Mesendoderm (in vitro differentiated cells): ENCODE measurements around the gene RPL7L1.

Experiments
- DNase-seq: peaks from one replicate; pipeline ENCODE4 v3.0.0; 2013
- H2AK5ac ChIP-seq: 2 replicates; pipeline ENCODE4 v1.6.1; 2013; ENCODE audit warnings: low read length, inconsistent platforms
- H2BK120ac ChIP-seq: 2 replicates; pipeline ENCODE4 v1.6.1; 2013; ENCODE audit warnings: low read depth, mild to moderate bottlenecking, low read length, moderate library complexity, mixed read lengths
- H2BK15ac ChIP-seq: replicated peaks from 2 replicates; pipeline ENCODE4 v1.6.1; 2013; ENCODE audit warnings: low read depth, mild to moderate bottlenecking, moderate library complexity
- H2BK5ac ChIP-seq: 2 replicates; pipeline ENCODE4 v1.6.1; 2013; ENCODE audit warnings: low read length, inconsistent platforms
- H3K18ac ChIP-seq: 2 replicates; pipeline ENCODE4 v1.6.1; 2013; ENCODE audit warnings: mild to moderate bottlenecking, low read length, mixed read lengths
- H3K23ac ChIP-seq: one replicate; pipeline ENCODE4 v1.6.1; 2013; ENCODE audit warnings: low read length
- H3K27ac ChIP-seq: 2 replicates; pipeline ENCODE4 v1.5.1; 2013; ENCODE audit warnings: low read depth, mild to moderate bottlenecking, inconsistent platforms, low read length, moderate library complexity
- H3K27me3 ChIP-seq: 2 replicates; pipeline ENCODE4 v1.6.1; 2013; ENCODE audit warnings: low read length, control low read depth, mild to moderate bottlenecking, inconsistent platforms; ENCODE audit not compliant: insufficient read depth, poor library complexity
- H3K36me3 ChIP-seq: 2 replicates; pipeline ENCODE4 v1.6.1; 2013; ENCODE audit warnings: low read length, inconsistent platforms; ENCODE audit not compliant: control insufficient read depth, insufficient read depth
- H3K4ac ChIP-seq: one replicate; pipeline ENCODE4 v1.6.1; 2013; ENCODE audit warnings: low read depth, mild to moderate bottlenecking, low read length, moderate library complexity
- H3K4me1 ChIP-seq: 2 replicates; pipeline ENCODE4 v1.6.1; 2013; ENCODE audit warnings: low read depth, low read length, inconsistent platforms; ENCODE audit not compliant: control insufficient read depth
- H3K4me2 ChIP-seq: 2 replicates; pipeline ENCODE4 v1.6.1; 2013; ENCODE audit warnings: low read length
- H3K4me3 ChIP-seq: 2 replicates; pipeline ENCODE4 v1.5.1; 2013; ENCODE audit warnings: mild to moderate bottlenecking, low read length
- H3K56ac ChIP-seq: one replicate; pipeline ENCODE4 v1.6.1; 2013; ENCODE audit warnings: low read length
- H3K79me1 ChIP-seq: 2 replicates; pipeline ENCODE4 v1.6.1; 2013; ENCODE audit warnings: low read length, inconsistent platforms
- H3K79me2 ChIP-seq: 2 replicates; pipeline ENCODE4 v1.6.1; 2013; ENCODE audit warnings: mild to moderate bottlenecking, low read length; ENCODE audit not compliant: control insufficient read depth, insufficient read depth
- H3K9ac ChIP-seq: 2 replicates; pipeline ENCODE4 v1.6.1; 2013; ENCODE audit warnings: low read length, inconsistent platforms
- H4K5ac ChIP-seq: one replicate; pipeline ENCODE4 v1.6.1; 2013; ENCODE audit warnings: low read length
- H4K8ac ChIP-seq: one replicate; pipeline ENCODE4 v1.6.1; 2013; ENCODE audit warnings: low read depth, mild to moderate bottlenecking, control low read depth, low read length, moderate library complexity
- WGBS: extraction: QIAGEN DNeasy Blood & Tissue Kit; methylation state at CpG from one replicate; pipeline ENCODE4 v1.1.7; 2013; ENCODE audit warnings: low lambda C conversion rate, missing lambda C conversion rate; ENCODE audit not compliant: insufficient coverage; ENCODE audit errors: extremely low coverage; 5-methylcytosine and 5-hydroxymethylcytosine counted together

The RPL7L1 gene

GRCh38 chr6:42938987-42939809 lies 59.8 kb downstream of the RPL7L1 start:
- no peak overlapping the region for H4K5ac ChIP-seq
- no peak overlapping the region for H2BK15ac ChIP-seq
- no peaks in the 10 kb centered on the region for H3K4me1 ChIP-seq
- H3K4ac ChIP-seq, result no peak overlapping the region
- H3K27ac ChIP-seq, result no peak overlapping the region
- no peak overlapping the region for H3K18ac ChIP-seq
- H3K4me3 ChIP-seq, result no peak overlapping the region
- H3K23ac ChIP-seq, result no peak overlapping the region
- DNase-seq, result no peak
- no CpG with 5 or more reads among the region's 9 CpGs for WGBS
- H3K4me2 ChIP-seq, result no peak overlapping the region
- H3K9ac ChIP-seq, result no peak overlapping the region
- no peak overlapping the region for H3K56ac ChIP-seq
- H2BK5ac ChIP-seq, result no peak overlapping the region
- H4K8ac ChIP-seq, result no peak overlapping the region
- H3K79me1 ChIP-seq, result peaks cover 4% of the 10 kb centered on the region
- H2AK5ac ChIP-seq, result no peak overlapping the region
- H3K27me3 ChIP-seq, result no peaks in the 10 kb centered on the region
- H3K36me3 ChIP-seq, result peaks cover 6% of the 10 kb centered on the region
- no peak overlapping the region for H2BK120ac ChIP-seq
- H3K79me2 ChIP-seq, result peaks cover 3% of the 10 kb centered on the region
